GM10248 (cell line): Measurements from ENCODE around the gene KAZN.

Source experiments
- CTCF ChIA-PET: fragments of 300-600 bp; sonication (Branson Sonifier 250); formaldehyde crosslinking; extraction: SDS; loops from one replicate; lab custom pipeline; 2021; ENCODE audit warnings: antibody characterized with exemption; lab: Yijun Ruan, JAX
- POLR2A ChIA-PET: fragments of 350-650 bp; sonication (Branson Sonifier 250); formaldehyde crosslinking; extraction: SDS; loops from one replicate; lab custom pipeline; 2020; ENCODE audit warnings: antibody characterized with exemption; lab: Yijun Ruan, JAX
- DNase-seq: peaks from one replicate; pipeline ENCODE4 v3.0.0; 2012; ENCODE audit errors: extremely low spot score
- TF ChIP-seq, protein P1 (sequence below): IDR thresholded peaks from 2 replicates; pipeline ENCODE4 v1.5.1; 2012; ENCODE audit warnings: mild to moderate bottlenecking, low read depth; ENCODE audit errors: extremely low read depth, missing control alignments, control extremely low read depth

Gene KAZN

DNA sequence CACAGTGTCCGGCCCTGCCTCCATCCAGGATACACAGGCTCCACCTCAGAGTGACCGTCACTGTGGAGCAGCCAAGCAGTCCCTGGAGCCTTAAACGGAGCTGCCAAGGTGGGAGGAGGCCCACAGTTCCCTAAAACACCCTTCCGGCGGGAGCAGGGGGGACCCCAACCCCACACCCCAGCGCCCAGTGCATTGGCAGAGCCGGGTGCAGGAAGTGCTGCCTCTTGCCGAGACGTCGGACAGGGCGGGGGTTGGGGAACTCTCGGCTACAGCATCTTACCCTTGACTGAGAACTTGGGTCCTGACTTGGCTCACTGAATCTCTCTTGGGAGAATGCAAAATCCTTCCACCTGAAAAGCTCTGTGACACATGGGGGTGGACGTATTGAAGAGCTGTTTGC is 516.4 kb downstream of the KAZN start:
- DNase-seq, result no peak
- ChIA-PET CTCF (interaction anchor here (1.3 to 4.2 kb wide), 2 partner anchors 12 to 84 kb away, joined by 3 to 27 read pairs; no protein-coding TSS in a partner anchor), POLR2A (no interaction called here)
- TF ChIP-seq, protein P1, sequence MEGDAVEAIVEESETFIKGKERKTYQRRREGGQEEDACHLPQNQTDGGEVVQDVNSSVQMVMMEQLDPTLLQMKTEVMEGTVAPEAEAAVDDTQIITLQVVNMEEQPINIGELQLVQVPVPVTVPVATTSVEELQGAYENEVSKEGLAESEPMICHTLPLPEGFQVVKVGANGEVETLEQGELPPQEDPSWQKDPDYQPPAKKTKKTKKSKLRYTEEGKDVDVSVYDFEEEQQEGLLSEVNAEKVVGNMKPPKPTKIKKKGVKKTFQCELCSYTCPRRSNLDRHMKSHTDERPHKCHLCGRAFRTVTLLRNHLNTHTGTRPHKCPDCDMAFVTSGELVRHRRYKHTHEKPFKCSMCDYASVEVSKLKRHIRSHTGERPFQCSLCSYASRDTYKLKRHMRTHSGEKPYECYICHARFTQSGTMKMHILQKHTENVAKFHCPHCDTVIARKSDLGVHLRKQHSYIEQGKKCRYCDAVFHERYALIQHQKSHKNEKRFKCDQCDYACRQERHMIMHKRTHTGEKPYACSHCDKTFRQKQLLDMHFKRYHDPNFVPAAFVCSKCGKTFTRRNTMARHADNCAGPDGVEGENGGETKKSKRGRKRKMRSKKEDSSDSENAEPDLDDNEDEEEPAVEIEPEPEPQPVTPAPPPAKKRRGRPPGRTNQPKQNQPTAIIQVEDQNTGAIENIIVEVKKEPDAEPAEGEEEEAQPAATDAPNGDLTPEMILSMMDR, result no peak

DNA sequence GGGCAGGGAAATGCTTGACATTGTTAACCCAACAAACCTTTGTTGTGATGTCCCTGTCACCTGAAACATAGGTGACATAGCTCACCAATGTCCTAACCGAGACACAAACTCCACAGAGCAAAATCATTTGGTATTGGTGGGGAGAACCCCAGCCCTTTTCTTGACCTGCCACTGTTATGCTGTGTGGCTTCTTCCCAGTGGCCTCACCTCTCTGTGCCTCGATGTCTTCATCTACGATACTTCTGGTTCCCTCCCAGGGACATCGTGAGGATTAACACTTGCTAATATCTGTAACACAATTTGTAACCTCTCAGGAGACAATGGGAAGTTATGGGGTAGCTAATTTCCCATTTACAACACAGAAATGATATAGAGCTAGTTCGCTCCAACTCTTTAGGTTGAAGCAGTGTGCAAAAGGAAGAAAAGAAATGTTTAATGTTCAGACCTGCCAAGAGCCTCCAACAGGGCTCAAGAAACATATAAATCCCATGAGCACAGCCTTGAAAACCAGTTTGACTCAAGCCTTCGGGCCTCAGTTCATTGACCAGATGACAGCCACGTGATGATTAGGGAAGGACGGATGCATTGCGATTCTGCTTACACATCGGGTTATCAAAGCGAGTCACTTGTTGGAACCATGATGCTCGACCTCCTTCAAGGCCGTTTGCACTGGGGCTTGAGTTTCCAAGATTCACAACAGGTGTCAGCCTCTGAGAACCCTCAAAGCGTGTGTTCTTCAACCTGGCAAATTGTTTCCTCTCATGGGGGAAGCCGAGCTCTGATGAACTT is 517.3 kb downstream of the KAZN start:
- no peak for DNase-seq
- TF ChIP-seq, protein P1, result no peak
- CTCF ChIA-PET, result interaction anchor here (1.2 to 4.2 kb wide), 3 partner anchors 12 to 85 kb away, joined by 3 to 27 read pairs (median 3); no protein-coding TSS in a partner anchor
- POLR2A ChIA-PET, result no interaction called here

DNA sequence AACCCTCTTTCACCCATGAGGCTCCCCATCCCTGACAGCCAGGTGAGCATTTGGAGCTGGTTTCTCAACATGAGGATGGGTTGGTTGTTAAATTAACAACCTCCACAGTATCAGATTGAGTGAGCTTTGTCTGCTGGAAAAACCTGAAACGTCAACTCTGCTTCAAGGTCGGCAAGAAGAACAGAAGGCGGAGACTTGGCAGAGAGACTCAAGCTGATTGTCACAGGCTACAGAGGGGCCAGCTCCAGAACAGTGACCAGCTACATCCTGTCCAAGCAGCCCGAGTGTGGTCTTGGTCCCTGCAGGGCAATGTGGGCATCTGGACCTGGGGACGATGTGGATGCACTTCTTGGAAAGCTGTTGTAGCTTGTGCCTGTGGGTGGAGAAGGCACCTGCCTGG is 518.5 kb downstream of the KAZN start:
- TF ChIP-seq, protein P1, result no peak
- ChIA-PET POLR2A (no interaction called here), CTCF (interaction anchor here (1.0 to 4.2 kb wide), 3 partner anchors 10 to 70 kb away, joined by 3 to 27 read pairs (median 3); no protein-coding TSS in a partner anchor)
- no peak for DNase-seq

DNA sequence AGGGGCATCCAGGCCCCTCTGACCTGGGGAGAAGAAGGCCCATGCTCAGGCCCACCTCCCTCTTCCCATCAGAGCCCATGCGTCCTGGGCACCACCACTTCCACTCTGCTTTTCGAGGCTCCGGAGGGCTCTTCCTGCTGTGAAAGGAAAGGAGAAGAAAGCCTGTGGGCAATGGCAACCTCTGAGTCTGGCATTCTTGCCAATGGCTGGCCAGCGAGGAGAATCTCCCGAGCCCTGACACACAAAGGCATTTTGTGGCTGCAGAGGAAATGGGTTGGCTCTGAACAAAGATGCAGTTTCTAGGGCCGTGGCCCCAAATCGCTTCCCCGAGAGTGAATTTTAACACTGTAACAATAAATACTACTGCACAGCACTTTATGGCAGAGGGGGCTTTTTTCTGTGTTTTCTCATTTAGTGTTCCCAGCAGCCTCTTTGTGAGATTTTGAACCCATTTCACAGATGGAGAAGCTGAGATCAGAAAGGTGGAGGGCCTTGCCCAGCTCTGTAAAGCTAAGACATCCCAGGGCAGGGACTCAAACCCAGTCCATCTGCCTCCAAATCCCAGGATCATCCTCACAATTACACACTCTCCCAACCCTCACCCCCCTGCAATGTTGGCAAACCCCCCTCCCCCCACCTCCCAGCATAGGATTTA is 519.3 kb downstream of the KAZN start:
- DNase-seq, result no peak
- ChIA-PET POLR2A (no interaction called here), CTCF (interaction anchor here (4.2 kb wide), 1 partner anchor 10 kb away, joined by 27 read pairs; no protein-coding TSS in a partner anchor)
- TF ChIP-seq, protein P1, result no peak

DNA sequence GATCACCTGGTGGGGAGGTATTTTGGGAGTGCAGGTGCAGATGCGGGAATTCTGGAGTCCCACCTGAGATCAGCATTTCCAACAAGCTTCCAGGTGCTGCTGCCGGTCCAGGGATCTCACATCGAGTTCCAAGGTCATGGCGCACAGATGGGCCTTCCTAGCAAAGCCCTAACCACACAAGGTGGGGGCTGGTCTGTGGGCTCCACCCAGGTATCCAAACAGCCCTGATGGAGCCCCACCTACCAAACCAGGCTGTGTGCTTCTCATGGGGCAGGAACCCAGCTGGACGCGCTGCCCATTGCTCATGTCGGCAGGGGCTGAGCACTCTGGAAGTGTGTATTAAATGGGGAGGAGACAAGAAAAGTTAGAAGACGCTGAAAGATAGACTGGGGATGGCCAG is 520.1 kb downstream of the KAZN start:
- TF ChIP-seq, protein P1, result no peak
- ChIA-PET POLR2A (no interaction called here), CTCF (no interaction called here)
- DNase-seq, result no peak

DNA sequence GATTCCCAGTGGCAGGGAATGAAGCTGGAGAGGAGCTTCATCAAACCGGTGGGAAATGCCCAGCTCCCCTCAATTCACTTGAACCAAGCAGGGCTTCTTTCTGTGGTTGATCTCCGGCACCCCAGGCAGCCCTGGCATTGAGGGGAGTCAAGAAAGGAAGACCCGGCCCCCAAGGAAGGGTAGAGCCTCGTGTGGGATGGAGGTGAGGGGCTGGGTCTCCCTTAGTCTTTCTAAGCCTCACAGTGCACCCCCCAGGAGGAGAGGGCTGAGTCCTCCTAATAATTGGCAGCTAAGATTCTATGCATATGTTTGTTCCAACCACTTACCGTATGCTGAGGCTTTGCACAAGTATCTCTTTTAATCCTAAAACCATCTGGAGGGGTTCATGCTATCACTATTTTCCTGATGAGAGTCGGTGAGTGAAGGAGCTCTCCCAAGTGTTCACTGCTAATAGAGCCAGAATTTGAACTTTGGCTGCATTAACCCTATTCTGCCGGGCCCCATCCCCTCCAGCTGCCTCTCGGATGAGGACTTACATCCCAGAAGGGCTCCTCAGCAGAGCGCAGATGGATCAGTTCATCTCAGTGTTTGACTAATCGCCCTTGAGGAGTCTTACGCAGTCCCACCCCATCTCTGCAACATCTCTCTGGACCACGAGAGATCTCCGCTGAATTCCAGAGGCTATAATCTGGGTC is 521.9 kb downstream of the KAZN start:
- POLR2A ChIA-PET, result no interaction called here
- CTCF ChIA-PET, result interaction anchor here (2.1 kb wide), 1 partner anchor 8 kb away, joined by 7 read pairs; no protein-coding TSS in a partner anchor
- no peak for DNase-seq
- TF ChIP-seq, protein P1, result no peak
